GM18511 (cell line): ENCODE data around the gene SGPP1.
"Not testable (repeated sequence)": the region's sequence is repeated elsewhere in the genome, so short reads cannot be mapped to it uniquely, and the experiment has no call there.

Experiments
- ATAC-seq: cut with Tn5 transposase; IDR thresholded peaks from one replicate; pipeline ENCODE4 v1.9.1; 2021; ENCODE audit warnings: mild to moderate bottlenecking, moderate library complexity; ENCODE audit not compliant: unreplicated experiment

Gene SGPP1

GRCh38 chr14:63677891-63678379, 49.9 kb downstream of the SGPP1 start:
- ATAC-seq: no peak

GRCh38 chr14:63676615-63677014, 51.2 kb downstream of the SGPP1 start:
- no peak for ATAC-seq

GRCh38 chr14:63673886-63674497, 53.9 kb downstream of the SGPP1 start:
- ATAC-seq: no peak

GRCh38 chr14:63673255-63673654, 54.6 kb downstream of the SGPP1 start:
- no peak for ATAC-seq

- peak; percentile 87 for ATAC-seq
These were observed 55.3 kb downstream of the SGPP1 start for GRCh38 chr14:63672417-63673180.

GRCh38 chr14:63671987-63672386, 55.9 kb downstream of the SGPP1 start:
- ATAC-seq: peak; percentile 16

- ATAC-seq: no peak
These were observed 57.2 kb downstream of the SGPP1 start for GRCh38 chr14:63670692-63671091.

- ATAC-seq: no peak
These were observed 61.5 kb downstream of the SGPP1 start for GRCh38 chr14:63666335-63666734.

GRCh38 chr14:63663428-63664341, 64.2 kb downstream of the SGPP1 start:
- no peak for ATAC-seq

- no peak for ATAC-seq
These were observed 65.1 kb downstream of the SGPP1 start for GRCh38 chr14:63662776-63663175.

- not testable (repeated sequence) for ATAC-seq
These were observed 66.0 kb downstream of the SGPP1 start for GRCh38 chr14:63661881-63662280.

- ATAC-seq: no peak
These were observed 68.1 kb downstream of the SGPP1 start for GRCh38 chr14:63659726-63660125.

- no peak for ATAC-seq
These were observed 71.7 kb downstream of the SGPP1 start for GRCh38 chr14:63656194-63656593.

- no peak for ATAC-seq
These were observed 72.9 kb downstream of the SGPP1 start for GRCh38 chr14:63654936-63655335.

- no peak for ATAC-seq
These were observed 73.5 kb downstream of the SGPP1 start for GRCh38 chr14:63654346-63654745.

GRCh38 chr14:63652406-63652805, 75.5 kb downstream of the SGPP1 start:
- no peak for ATAC-seq

GRCh38 chr14:63650256-63650952, 77.5 kb downstream of the SGPP1 start:
- ATAC-seq: peak; percentile 80

- peak; percentile 68 for ATAC-seq
These were observed 80.0 kb downstream of the SGPP1 start for GRCh38 chr14:63647696-63648410.

GRCh38 chr14:63644741-63645140, 83.1 kb downstream of the SGPP1 start:
- no peak for ATAC-seq
